Nephron progenitor cell (in vitro differentiated cells): Measurements from ENCODE around the gene RNF11.
"Not testable (repeated sequence)": the region's sequence is repeated elsewhere in the genome, so short reads cannot be mapped to it uniquely, and the experiment has no call there.

ENCODE experiments used
- DNase-seq: peaks from one replicate; pipeline ENCODE4 v3.0.0; 2021
- H3K27ac Mint-ChIP-seq: 2 replicates; pipeline ENCODE4 v1.8.0; 2021; ENCODE audit warnings: mild to moderate bottlenecking, moderate library complexity, mixed read lengths
- H3K27me3 Mint-ChIP-seq: 2 replicates; pipeline ENCODE4 v1.8.0; 2021; ENCODE audit warnings: mild to moderate bottlenecking, low read depth, mixed read lengths; ENCODE audit not compliant: poor library complexity
- H3K36me3 Mint-ChIP-seq: 2 replicates; pipeline ENCODE4 v1.8.0; 2021; ENCODE audit warnings: low read depth, mixed read lengths
- H3K4me1 Mint-ChIP-seq: 2 replicates; pipeline ENCODE4 v1.8.0; 2021; ENCODE audit warnings: mixed read lengths
- H3K4me3 Mint-ChIP-seq: 2 replicates; pipeline ENCODE4 v1.8.0; 2021; ENCODE audit warnings: mild to moderate bottlenecking, moderate library complexity, mixed read lengths
- H3K9me3 Mint-ChIP-seq: 2 replicates; pipeline ENCODE4 v1.8.0; 2021; ENCODE audit warnings: mild to moderate bottlenecking, moderate library complexity, mixed read lengths
- CTCF ChIP-seq: fragments of 200-600 bp; sonication (generic); IDR thresholded peaks from 2 replicates; pipeline ENCODE4 v1.5.0; 2021; ENCODE audit warnings: antibody characterized with exemption

The RNF11 gene

GRCh38 chr1:51222136-51222787, 13.8 kb upstream of the RNF11 start:
- no peak for TF ChIP-seq CTCF
- peaks cover 2% of the 10 kb centered on the region for H3K27me3 Mint-ChIP-seq
- H3K4me1 Mint-ChIP-seq, result peaks cover 9% of the 10 kb centered on the region
- peaks cover 6% of the 10 kb centered on the region for H3K9me3 Mint-ChIP-seq
- H3K4me3 Mint-ChIP-seq, result no peak overlapping the region
- H3K27ac Mint-ChIP-seq, result no peak overlapping the region
- no peaks in the 10 kb centered on the region for H3K36me3 Mint-ChIP-seq
- DNase-seq, result no peak

GRCh38 chr1:51222809-51223208, 13.3 kb upstream of the RNF11 start:
- Mint-ChIP-seq H3K27me3 (peaks cover 3% of the 10 kb centered on the region), H3K9me3 (peaks cover 6% of the 10 kb centered on the region), H3K4me1 (peaks cover 9% of the 10 kb centered on the region)

GRCh38 chr1:51224255-51224654, 11.8 kb upstream of the RNF11 start:
- Mint-ChIP-seq H3K36me3 (no peaks in the 10 kb centered on the region), H3K27me3 (peaks cover 9% of the 10 kb centered on the region), H3K27ac (no peak overlapping the region), H3K9me3 (peaks cover 6% of the 10 kb centered on the region), H3K4me3 (no peak overlapping the region), H3K4me1 (peaks cover 9% of the 10 kb centered on the region)
- no peak for TF ChIP-seq CTCF
- DNase-seq, result no peak

More at GRCh38 chr1:51222809-51223208, 13.3 kb upstream of the RNF11 start:
- Mint-ChIP-seq H3K4me3 (no peak overlapping the region), H3K27ac (no peak overlapping the region), H3K36me3 (no peaks in the 10 kb centered on the region)
- TF ChIP-seq CTCF, result no peak
- DNase-seq, result no peak

- H3K27ac Mint-ChIP-seq, H3K4me3 Mint-ChIP-seq, H3K9me3 Mint-ChIP-seq, H3K4me1 Mint-ChIP-seq, H3K36me3 Mint-ChIP-seq, DNase-seq, H3K27me3 Mint-ChIP-seq: not testable (repeated sequence)
These were observed 8.7 kb upstream of the RNF11 start for GRCh38 chr1:51227231-51227960.

GRCh38 chr1:51228471-51228870, 7.6 kb upstream of the RNF11 start:
- not testable (repeated sequence) for H3K27me3 Mint-ChIP-seq, H3K4me1 Mint-ChIP-seq, H3K36me3 Mint-ChIP-seq, H3K4me3 Mint-ChIP-seq, H3K9me3 Mint-ChIP-seq, DNase-seq, H3K27ac Mint-ChIP-seq

GRCh38 chr1:51230501-51231078, 5.5 kb upstream of the RNF11 start:
- Mint-ChIP-seq H3K9me3 (no peaks in the 10 kb centered on the region), H3K27ac (no peak overlapping the region), H3K36me3 (no peaks in the 10 kb centered on the region), H3K4me3 (no peak overlapping the region), H3K4me1 (peaks cover 10% of the 10 kb centered on the region), H3K27me3 (peaks cover 17% of the 10 kb centered on the region)
- no peak for DNase-seq
- TF ChIP-seq CTCF, result no peak
